Skin of body (tissue), 2 donors: ENCODE measurements around the gene ETV4. TPM values are rescaled to one million over a fixed set of nuclear protein-coding genes. Genes with fewer than 3 reads are reported as not detected.
A peak's percentile ranks its signal among the peaks of the same experiment; 100 is the strongest.

Source experiments
- DNase-seq: peaks from one replicate; lab custom pipeline; 2025; lab: John Stamatoyannopoulos, UW
- total RNA-seq: library from RNA; depleted of rRNA; stranded (reverse); fragments of >200 nt; gene quantifications from one replicate; pipeline ENCODE4 v1.2.3, GENCODE V29; 2014

Gene ETV4
- total RNA-seq, 1 donor from 2014 or later = 3.0 TPM

DNA sequence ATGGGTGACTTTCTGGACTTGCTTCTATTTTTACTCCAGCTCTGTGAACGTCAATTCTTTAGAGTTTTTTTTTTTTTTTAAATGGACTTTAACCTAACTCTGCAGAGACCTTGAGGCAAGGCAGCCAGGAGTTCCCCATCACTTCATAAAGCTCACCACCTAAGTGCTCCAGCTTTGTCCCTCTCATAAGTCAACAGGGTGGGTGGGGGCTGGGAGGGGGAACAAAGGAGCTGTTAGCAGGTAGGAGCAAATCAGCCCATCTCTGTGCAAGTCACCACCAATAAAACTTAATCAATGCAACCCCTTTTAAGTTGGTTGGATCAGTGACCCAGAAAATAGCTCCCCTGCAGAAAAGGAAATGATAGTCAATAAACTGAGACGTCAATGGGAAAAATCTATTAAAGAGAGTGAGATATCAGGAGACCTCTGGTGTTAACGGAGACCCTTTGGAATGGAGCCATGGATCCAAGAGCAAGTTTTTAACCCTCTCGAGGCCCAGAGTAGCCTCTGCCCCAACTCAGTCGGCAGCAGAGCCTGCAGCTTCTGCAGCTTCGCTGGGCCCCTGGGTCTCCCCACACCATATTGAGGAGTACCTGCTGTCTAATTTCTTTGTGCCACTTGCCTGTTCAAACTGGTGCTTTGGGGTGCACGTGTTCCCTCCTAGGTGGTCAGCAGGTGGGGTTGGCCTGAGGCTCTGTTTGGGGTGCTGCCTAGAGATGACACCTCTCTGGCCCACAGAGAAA is 27.6 kb upstream of the ETV4 start:
- no peak for DNase-seq

DNA sequence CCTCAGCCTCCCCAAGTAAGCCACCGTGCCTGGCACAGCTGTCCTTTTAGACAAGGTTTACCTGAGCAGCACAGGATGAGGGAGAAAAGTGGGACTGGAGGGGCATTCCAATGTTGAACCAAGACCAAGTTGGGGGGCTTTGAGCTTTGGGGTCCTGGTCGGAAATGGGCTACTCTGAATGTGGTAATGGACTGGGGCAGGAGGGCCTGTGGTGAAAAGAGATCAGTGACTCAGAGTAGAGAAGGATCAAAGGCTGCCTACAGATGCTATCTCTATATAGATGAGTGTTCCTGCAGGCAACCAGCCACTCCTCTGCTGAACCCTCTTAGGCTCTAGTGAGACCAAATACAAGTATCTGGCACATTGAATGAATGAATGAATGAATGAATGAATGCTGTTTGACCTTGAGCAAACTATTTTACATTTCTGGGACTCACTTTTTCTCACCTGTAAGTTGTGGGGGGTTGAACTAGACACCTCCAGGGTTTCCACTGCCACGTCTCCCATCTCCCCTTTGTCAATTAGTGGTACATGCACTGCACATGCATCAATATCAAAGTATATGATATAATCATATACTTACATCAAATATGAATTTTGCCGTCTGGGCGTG is 26.3 kb upstream of the ETV4 start:
- no peak for DNase-seq

DNA sequence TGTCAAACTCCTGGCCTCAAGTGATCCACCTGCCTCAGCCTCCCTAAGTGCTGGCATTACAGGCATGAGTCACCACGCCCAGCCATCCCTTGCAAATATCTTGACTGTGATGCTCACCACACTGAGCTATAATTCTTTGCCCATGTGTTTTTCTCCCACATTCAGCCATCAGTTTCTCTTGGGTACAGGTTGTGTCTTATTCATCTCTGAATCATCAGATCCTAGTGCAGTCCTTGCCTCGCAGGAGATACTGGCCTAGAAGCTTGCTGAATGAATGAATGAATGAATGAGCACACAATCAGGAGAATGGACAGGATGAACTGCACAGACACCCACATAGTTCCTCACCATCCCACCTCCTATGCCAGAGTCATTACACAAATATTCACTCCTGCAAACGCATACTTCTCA is 24.4 kb upstream of the ETV4 start:
- no peak for DNase-seq

GRCh38 chr17:43568506-43569082 is 22.5 kb upstream of the ETV4 start:
- no peak for DNase-seq

DNA sequence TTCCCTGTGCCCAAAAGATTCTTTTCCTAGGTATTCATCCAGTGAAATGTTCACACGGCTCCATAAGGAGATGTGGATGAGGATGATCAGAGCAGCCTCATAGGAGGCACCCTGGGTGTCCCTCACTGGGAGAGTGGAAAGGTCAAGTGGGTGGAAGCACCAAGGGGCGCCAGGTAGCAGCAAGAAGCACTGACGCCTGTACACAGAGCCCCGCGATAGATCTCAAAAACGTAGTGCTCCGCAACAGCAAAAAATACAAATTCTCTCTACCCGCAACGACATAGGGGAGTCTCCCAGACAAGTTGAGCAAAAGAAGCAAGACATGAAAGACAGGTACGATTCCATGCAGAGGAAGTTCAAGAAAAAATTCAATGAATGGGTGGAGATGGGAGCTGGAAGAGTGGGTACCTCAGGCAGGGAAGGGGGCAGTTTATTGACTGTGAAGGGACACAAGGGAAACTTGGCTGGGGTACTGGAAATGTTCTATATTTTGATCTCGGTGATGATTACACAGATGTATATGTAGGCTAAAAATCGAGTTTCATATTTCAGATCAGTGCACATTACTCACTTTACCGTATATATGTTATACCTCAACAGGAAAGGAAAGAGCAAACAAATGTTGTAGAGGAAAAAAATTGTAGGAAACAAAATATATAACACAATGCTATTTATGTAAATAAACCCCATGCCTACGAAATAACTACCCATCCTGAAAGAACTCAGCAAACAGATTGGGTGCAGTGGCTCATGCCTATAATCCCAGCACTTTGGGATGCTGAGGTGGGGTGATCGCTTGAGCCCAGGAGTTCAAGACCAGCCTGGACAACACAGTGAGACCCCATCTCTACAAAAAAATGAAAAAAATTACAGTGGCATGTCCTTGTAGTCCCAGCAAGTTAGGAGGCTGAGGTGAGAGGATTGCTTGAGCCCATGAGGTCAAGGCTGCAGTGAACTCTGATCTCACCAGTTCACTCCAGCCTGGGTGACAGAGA is 17.8 kb upstream of the ETV4 start:
- no peak for DNase-seq

GRCh38 chr17:43562679-43563599 is 16.8 kb upstream of the ETV4 start:
- peak; percentile 23 for DNase-seq

GRCh38 chr17:43560461-43561427 is 14.6 kb upstream of the ETV4 start:
- DNase-seq = no peak

DNA sequence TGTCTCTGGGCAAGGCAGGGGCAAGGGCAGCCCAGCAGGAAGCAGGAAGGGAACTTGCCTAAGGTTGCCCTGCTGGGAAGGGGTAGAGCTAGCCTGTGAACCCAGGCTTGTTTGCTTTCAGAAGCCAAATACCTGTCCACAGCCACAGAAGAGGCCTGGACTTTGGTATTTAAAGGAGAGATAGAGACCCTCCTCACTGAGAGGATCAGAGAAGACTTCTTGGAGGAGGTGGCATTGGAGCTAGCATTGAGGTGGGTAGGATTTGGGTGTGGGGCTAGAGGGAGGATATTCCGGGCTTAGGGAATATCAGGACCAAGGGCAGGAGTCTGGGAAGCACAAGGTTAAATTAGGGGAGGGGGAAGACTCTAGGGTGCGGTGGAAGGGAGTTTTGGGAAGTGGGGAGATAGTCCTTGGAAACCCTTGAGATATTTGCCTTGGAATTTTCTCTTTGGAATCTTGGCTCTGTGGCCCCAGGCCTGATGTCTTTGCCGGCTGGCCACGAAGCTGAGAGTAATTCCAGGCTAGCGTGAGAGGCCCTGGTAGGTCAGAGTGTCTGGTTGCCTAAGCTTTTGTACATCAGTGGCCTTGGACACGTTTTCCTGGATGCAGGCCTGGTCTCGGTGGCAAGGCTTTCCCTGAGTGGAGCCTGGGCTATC is 13.1 kb upstream of the ETV4 start:
- DNase-seq = no peak

DNA sequence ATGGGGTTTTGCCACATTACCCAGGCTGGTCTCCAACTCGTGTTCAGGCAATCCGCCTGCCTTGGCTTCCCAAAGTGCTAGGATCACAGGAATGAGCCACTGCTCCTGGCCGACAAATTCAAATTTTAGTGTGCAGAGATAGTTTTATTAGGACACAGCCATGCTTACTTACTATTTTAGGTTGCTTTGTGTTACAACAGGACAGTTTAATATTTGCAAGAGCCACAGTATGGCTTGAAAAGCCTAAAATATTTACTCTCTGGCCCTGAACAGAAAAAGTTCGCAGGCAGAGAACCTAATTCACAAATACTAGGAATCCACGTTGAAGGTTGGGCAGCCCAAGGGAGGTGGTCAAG is 12.6 kb upstream of the ETV4 start:
- no peak for DNase-seq

DNA sequence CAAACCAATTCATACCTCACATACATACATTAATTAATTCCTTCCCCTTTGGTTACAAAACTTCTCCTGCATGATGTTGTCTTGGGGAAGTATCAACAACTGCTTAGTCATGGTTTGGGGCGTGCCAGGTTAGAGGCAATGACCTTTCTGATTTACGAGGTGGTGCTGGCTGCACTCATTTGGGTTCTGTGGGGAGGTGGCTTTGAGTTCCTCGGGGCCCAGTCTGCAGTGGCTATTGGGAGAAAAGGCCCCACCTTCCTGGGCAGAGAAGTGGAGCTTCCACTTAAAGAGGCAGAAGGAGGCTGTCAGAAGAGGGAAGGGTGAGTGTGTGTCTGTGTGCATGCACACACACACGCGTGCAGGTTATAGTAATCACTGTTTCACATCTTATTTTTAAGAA is 10.2 kb upstream of the ETV4 start:
- no peak for DNase-seq

DNA sequence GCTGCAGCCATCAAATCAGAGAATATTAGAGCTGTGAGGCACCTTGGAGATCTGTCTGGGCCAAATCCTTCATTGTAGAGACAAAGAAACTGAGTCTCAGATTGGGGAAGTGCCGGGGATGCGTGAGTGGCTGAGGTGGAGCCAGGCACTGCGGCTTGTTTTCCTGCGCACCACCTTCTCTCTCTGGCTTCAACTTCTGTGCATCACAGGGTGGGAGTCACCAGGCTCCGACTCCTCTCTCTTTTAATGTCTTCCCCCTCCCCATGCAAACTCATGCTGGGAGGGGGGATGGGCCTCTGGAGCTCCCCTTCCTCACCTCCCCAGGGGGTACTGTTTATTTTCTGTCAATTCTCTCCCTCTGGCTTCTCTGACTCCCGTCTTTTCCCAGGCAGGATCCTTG is 8.7 kb upstream of the ETV4 start:
- no peak for DNase-seq

DNA sequence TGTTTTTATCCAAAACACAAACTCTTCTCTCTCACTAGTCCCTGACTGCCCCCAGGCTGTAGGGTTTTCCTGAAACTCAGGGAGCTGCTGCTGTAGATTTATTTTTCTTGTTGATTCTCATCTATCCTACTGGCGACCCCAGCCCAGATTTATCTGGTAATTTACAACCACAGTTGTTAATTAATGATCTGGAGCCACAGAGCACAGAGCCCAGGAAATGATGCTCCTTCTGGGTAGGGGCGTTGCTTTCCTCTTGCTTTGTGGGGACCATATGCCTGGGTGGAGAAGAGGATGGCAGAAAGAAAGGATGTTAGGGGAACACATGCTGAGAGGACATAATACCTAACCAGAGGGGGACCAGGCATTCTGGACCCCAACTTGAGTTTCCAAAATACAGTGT is 7.4 kb upstream of the ETV4 start:
- DNase-seq = no peak

- no peak for DNase-seq
Measured at GRCh38 chr17:43552229-43552837, 6.2 kb upstream of the ETV4 start.

DNA sequence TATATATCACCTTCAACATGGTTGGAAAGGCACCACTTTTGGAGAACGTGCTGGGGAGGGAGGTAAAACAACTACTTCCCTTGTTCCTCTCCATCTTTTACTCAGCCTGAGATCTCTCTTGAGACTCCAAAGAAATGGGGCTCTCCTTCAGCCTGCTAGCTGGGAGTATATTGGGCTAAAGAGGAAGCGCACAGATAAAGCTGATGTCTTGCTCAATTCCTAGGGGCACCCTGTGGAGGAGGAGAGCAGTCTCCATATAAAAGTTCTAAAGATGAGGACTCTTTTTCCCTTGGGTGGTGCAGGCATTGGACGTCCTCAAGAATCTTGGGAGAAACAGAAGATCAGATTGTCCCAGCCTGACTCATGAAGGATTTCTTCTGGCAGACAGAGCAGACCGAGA is 4.6 kb upstream of the ETV4 start:
- DNase-seq = no peak

- no peak for DNase-seq
Measured at GRCh38 chr17:43549496-43549895, 3.4 kb upstream of the ETV4 start.

DNA sequence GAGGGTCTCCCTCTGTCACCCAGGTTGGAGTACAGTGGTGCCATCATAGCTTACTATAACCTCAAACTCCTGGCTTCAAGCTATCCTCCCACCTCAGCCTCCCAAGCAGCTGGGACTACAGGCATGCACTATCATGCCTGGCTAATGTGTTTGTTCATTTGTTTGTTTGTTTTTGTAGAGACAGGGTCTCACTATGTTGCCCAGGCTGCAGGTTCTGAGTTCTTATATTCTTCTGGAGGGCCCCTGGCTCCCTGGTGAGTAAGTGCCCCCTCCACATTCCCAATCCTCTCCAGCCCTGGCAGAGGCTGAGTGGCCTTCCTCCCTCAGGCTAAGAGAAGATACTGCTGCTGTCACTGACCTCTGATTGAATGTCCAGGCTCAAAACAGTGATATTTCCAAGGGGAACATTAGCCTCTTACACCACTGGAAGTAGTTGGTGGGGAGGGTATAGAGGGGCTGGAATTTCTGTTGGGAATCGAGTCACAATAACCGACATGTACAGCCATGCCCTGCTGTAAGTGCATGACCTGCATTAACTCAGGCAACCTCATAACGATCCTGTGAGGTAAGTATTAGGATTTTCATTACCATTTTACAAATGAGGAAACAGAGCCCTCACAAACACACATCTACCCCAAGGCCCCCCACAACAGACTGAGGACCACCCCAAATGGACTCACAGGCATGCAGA is 2.7 kb upstream of the ETV4 start:
- DNase-seq = no peak

GRCh38 chr17:43547659-43548256 is 1.6 kb upstream of the ETV4 start:
- no peak for DNase-seq

- DNase-seq = no peak
Measured at GRCh38 chr17:43547189-43547550, 1.0 kb upstream of the ETV4 start.
